GM21526 (cell line): ENCODE measurements around the gene NRG2.

Experiments used
- ATAC-seq: cut with Tn5 transposase; IDR thresholded peaks from one replicate; pipeline ENCODE4 v1.9.1; 2021; ENCODE audit warnings: moderate library complexity; ENCODE audit not compliant: unreplicated experiment, low FRiP score

The NRG2 gene

GRCh38 chr5:139886213-139886612 is 156.9 kb downstream of the NRG2 start:
- ATAC-seq, result no peak

- ATAC-seq, result no peak
Observed at GRCh38 chr5:139885857-139886208, 157.3 kb downstream of the NRG2 start.

GRCh38 chr5:139885172-139885856 is 157.8 kb downstream of the NRG2 start:
- ATAC-seq, result no peak

GRCh38 chr5:139884734-139885133 is 158.4 kb downstream of the NRG2 start:
- ATAC-seq, result no peak

GRCh38 chr5:139884144-139884543 is 159.0 kb downstream of the NRG2 start:
- ATAC-seq, result no peak

- ATAC-seq, result no peak
Observed at GRCh38 chr5:139882961-139883539, 160.0 kb downstream of the NRG2 start.

- ATAC-seq, result no peak
Observed at GRCh38 chr5:139882316-139882715, 160.8 kb downstream of the NRG2 start.

GRCh38 chr5:139881143-139881733 is 161.9 kb downstream of the NRG2 start:
- no peak for ATAC-seq

- no peak for ATAC-seq
Observed at GRCh38 chr5:139880416-139881142, 162.5 kb downstream of the NRG2 start.

- ATAC-seq, result no peak
Observed at GRCh38 chr5:139878093-139878492, 165.0 kb downstream of the NRG2 start.

- no peak for ATAC-seq
Observed at GRCh38 chr5:139877129-139877597, 165.9 kb downstream of the NRG2 start.

- ATAC-seq, result no peak
Observed at GRCh38 chr5:139875957-139876356, 167.1 kb downstream of the NRG2 start.

- ATAC-seq, result no peak
Observed at GRCh38 chr5:139872851-139873794, 170.0 kb downstream of the NRG2 start.

GRCh38 chr5:139872052-139872766 is 170.9 kb downstream of the NRG2 start:
- ATAC-seq, result no peak

GRCh38 chr5:139871614-139872013 is 171.5 kb downstream of the NRG2 start:
- no peak for ATAC-seq

GRCh38 chr5:139870677-139871076 is 172.4 kb downstream of the NRG2 start:
- ATAC-seq, result no peak

GRCh38 chr5:139869042-139869790 is 173.9 kb downstream of the NRG2 start:
- no peak for ATAC-seq

GRCh38 chr5:139867581-139867980 is 175.5 kb downstream of the NRG2 start:
- ATAC-seq, result no peak

- no peak for ATAC-seq
Observed at GRCh38 chr5:139867109-139867508, 176.0 kb downstream of the NRG2 start.
